H1 (cell line): ENCODE data around the gene MYLK4. TPM values are rescaled to one million over a fixed set of nuclear protein-coding genes. Genes with fewer than 3 reads are reported as not detected.

Source experiments
- BACH1 ChIP-seq: IDR thresholded peaks from 2 replicates; pipeline ENCODE4 v1.6.1; 2012; ENCODE audit warnings: low read length, improper control_type of control experiment
- BCL11A ChIP-seq, 2 experiments: IDR thresholded peaks; one replicate each; pipeline ENCODE4 v1.6.1; 2011; ENCODE audit warnings: low read depth in 2 of 2, low read length in 2 of 2, mild to moderate bottlenecking in 2 of 2
- CEBPB ChIP-seq: IDR thresholded peaks from 2 replicates; pipeline ENCODE4 v1.6.1; 2012; ENCODE audit warnings: low read depth, low read length
- EP300 ChIP-seq, 2 experiments: IDR thresholded peaks; 1 replicate in 1 of 2; 2 replicates in 1 of 2; pipeline ENCODE4 v1.6.1; 2011 to 2012; ENCODE audit warnings: low read depth in 2 of 2, low read length in 2 of 2, mild to moderate bottlenecking in 2 of 2, borderline replicate concordance in 1 of 2, inconsistent platforms in 1 of 2, moderate library complexity in 1 of 2
- GTF2F1 ChIP-seq: IDR thresholded peaks from 2 replicates; pipeline ENCODE4 v1.6.1; 2012; ENCODE audit warnings: low read depth, low read length, improper control_type of control experiment, borderline replicate concordance
- POLR2AphosphoS5 ChIP-seq: IDR thresholded peaks from 2 replicates; pipeline ENCODE4 v1.6.1; 2011; ENCODE audit warnings: low read depth, low read length
- RFX5 ChIP-seq: IDR thresholded peaks from 2 replicates; pipeline ENCODE4 v1.6.1; 2011; ENCODE audit warnings: low read depth, low read length, improper control_type of control experiment, borderline replicate concordance
- TAF7 ChIP-seq: optimal IDR thresholded peaks from 2 replicates; pipeline ENCODE3; 2011; ENCODE audit warnings: low read depth, mild to moderate bottlenecking, inconsistent platforms, low read length, moderate library complexity, borderline replicate concordance
- TCF12 ChIP-seq: IDR thresholded peaks from 2 replicates; pipeline ENCODE4 v1.6.1; 2011; ENCODE audit warnings: low read depth, mild to moderate bottlenecking, low read length
- polyA plus RNA-seq, 7 experiments: library from polyadenylated mRNA; depleted of rRNA in 3 of 7; stranded (reverse) in 5 of 7; unstranded in 2 of 7; fragments of >200 nt in 5 of 7; fragments of 200-250 nt in 2 of 7; gene quantifications; 1 replicate in 5 of 7; 2 replicates in 1 of 7; 4 replicates in 1 of 7; pipeline versions ENCODE4 v1.2.1 to v1.2.3, GENCODE V29; 2011 to 2013; ENCODE audit warnings: missing spikeins in 2 of 7, mixed read lengths in 2 of 7
- total RNA-seq: library from RNA; stranded (reverse); fragmentation: NEBNext Ultra II Directional; extraction: Animal tissue kit (Norgen Biotek cat#: 25700); gene quantifications from 2 replicates; pipeline ENCODE4 v1.2.1, GENCODE V29; 2021
- TF ChIP-seq, protein P1 (sequence below): fragments of 300-600 bp; sonication (generic); IDR thresholded peaks from 2 replicates; pipeline ENCODE4 v1.7.1; 2012; ENCODE audit warnings: low read length, moderate library complexity, mild to moderate bottlenecking, inconsistent platforms; ENCODE audit not compliant: insufficient replicate concordance

MYLK4 gene
- total and polyA plus RNA-seq, 2 of the 8 experiments (the other 6 are each of a cell fraction or from before 2014, with no cell fraction given), result 0.11 to 0.17 TPM

DNA sequence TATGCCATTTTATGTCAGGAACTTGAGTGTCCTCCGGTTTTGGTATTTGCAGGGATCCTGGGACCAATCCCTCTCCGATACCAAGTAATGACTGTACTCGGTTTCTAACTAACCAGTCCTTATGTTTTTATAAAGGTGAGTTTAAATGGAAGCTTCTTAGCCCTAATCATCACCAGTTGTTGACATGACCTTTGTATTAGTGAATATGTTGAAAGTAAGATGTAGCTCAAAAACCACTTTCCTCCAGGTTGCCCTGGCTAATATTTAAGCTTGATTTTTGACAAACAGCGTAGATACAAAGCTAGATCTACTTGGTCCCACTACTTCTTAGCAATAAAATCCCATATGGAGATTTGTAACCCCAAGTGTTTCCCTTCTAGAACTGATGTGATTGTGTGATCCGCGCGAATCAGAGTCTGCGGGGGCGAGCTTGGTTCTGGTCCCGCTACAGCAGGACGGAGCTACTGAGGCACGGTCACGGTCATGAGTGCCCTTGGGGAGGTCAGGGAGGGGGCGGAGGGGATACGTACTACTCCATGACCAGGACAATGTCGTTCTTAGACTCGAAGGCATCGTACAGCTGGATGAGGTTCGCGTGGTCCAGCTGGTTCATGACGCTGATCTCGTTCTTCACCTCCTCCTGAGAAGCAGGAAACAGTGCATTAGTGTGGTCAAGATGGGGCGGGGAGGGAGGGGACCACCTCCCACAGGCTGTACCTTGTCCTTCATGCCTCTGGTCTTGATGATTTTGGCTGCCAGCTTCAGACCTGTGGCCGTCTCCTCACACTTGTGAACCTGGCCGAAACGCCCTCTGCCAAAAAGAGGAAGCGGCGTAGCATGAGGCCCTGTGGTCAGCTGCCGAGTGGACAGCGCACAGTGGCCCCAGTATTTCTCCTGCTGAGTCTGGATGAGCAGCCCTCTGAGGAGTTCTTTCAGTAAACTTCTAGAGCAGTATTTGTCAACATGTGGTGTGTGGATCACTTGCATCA, 65.7 kb downstream of the MYLK4 start (continued):
- TF ChIP-seq, protein P1, sequence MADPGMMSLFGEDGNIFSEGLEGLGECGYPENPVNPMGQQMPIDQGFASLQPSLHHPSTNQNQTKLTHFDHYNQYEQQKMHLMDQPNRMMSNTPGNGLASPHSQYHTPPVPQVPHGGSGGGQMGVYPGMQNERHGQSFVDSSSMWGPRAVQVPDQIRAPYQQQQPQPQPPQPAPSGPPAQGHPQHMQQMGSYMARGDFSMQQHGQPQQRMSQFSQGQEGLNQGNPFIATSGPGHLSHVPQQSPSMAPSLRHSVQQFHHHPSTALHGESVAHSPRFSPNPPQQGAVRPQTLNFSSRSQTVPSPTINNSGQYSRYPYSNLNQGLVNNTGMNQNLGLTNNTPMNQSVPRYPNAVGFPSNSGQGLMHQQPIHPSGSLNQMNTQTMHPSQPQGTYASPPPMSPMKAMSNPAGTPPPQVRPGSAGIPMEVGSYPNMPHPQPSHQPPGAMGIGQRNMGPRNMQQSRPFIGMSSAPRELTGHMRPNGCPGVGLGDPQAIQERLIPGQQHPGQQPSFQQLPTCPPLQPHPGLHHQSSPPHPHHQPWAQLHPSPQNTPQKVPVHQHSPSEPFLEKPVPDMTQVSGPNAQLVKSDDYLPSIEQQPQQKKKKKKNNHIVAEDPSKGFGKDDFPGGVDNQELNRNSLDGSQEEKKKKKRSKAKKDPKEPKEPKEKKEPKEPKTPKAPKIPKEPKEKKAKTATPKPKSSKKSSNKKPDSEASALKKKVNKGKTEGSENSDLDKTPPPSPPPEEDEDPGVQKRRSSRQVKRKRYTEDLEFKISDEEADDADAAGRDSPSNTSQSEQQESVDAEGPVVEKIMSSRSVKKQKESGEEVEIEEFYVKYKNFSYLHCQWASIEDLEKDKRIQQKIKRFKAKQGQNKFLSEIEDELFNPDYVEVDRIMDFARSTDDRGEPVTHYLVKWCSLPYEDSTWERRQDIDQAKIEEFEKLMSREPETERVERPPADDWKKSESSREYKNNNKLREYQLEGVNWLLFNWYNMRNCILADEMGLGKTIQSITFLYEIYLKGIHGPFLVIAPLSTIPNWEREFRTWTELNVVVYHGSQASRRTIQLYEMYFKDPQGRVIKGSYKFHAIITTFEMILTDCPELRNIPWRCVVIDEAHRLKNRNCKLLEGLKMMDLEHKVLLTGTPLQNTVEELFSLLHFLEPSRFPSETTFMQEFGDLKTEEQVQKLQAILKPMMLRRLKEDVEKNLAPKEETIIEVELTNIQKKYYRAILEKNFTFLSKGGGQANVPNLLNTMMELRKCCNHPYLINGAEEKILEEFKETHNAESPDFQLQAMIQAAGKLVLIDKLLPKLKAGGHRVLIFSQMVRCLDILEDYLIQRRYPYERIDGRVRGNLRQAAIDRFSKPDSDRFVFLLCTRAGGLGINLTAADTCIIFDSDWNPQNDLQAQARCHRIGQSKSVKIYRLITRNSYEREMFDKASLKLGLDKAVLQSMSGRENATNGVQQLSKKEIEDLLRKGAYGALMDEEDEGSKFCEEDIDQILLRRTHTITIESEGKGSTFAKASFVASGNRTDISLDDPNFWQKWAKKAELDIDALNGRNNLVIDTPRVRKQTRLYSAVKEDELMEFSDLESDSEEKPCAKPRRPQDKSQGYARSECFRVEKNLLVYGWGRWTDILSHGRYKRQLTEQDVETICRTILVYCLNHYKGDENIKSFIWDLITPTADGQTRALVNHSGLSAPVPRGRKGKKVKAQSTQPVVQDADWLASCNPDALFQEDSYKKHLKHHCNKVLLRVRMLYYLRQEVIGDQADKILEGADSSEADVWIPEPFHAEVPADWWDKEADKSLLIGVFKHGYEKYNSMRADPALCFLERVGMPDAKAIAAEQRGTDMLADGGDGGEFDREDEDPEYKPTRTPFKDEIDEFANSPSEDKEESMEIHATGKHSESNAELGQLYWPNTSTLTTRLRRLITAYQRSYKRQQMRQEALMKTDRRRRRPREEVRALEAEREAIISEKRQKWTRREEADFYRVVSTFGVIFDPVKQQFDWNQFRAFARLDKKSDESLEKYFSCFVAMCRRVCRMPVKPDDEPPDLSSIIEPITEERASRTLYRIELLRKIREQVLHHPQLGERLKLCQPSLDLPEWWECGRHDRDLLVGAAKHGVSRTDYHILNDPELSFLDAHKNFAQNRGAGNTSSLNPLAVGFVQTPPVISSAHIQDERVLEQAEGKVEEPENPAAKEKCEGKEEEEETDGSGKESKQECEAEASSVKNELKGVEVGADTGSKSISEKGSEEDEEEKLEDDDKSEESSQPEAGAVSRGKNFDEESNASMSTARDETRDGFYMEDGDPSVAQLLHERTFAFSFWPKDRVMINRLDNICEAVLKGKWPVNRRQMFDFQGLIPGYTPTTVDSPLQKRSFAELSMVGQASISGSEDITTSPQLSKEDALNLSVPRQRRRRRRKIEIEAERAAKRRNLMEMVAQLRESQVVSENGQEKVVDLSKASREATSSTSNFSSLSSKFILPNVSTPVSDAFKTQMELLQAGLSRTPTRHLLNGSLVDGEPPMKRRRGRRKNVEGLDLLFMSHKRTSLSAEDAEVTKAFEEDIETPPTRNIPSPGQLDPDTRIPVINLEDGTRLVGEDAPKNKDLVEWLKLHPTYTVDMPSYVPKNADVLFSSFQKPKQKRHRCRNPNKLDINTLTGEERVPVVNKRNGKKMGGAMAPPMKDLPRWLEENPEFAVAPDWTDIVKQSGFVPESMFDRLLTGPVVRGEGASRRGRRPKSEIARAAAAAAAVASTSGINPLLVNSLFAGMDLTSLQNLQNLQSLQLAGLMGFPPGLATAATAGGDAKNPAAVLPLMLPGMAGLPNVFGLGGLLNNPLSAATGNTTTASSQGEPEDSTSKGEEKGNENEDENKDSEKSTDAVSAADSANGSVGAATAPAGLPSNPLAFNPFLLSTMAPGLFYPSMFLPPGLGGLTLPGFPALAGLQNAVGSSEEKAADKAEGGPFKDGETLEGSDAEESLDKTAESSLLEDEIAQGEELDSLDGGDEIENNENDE, result no peak
- TF ChIP-seq TAF7 (no peak), BACH1 (no peak), POLR2AphosphoS5 (no peak), CEBPB (no peak), BCL11A (IDR thresholded peaks at IDR 0.05; ENCODE audit: low read depth in 2 of 2, low read length in 2 of 2) (no peak), EP300 (IDR thresholded peaks at IDR 0.05; ENCODE audit: borderline replicate concordance in 1 of 2, low read depth in 2 of 2, low read length in 2 of 2) (no peak), TCF12 (no peak), GTF2F1 (no peak), RFX5 (no peak)
